ENCODE measurements around the gene BID. TPM values are rescaled to one million over a fixed set of nuclear protein-coding genes. Genes with fewer than 3 reads are reported as not detected.

The BID gene
- total and polyA plus RNA-seq, 12 donors: 3.8 to 26.6 (median 10.6) TPM

DNA sequence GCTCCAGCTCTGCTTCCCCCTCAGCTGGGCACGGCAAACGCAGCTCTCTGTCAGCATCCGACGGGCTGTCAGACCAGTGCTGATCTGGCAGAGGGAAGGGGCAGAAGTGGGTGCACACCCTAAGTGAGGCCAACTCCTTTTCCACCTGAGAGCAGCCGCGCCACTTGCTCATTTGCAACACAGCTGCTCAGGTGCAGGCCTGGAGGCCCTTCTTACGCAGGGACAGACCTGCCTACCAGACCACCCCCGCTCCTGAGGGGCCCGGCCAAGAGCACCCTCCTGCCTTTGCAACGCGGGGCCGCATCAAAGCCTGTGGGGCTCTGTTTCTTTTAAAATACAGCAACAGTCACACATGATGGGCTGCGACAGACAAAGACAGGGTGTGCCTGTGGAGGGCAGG is 47.8 kb upstream of the BID start:
- no peak overlapping the region for H3K4me3 ChIP-seq
- TF ChIP-seq, protein P1, sequence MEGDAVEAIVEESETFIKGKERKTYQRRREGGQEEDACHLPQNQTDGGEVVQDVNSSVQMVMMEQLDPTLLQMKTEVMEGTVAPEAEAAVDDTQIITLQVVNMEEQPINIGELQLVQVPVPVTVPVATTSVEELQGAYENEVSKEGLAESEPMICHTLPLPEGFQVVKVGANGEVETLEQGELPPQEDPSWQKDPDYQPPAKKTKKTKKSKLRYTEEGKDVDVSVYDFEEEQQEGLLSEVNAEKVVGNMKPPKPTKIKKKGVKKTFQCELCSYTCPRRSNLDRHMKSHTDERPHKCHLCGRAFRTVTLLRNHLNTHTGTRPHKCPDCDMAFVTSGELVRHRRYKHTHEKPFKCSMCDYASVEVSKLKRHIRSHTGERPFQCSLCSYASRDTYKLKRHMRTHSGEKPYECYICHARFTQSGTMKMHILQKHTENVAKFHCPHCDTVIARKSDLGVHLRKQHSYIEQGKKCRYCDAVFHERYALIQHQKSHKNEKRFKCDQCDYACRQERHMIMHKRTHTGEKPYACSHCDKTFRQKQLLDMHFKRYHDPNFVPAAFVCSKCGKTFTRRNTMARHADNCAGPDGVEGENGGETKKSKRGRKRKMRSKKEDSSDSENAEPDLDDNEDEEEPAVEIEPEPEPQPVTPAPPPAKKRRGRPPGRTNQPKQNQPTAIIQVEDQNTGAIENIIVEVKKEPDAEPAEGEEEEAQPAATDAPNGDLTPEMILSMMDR (IDR thresholded peaks at IDR 0.05): no peak
- no peak for DNase-seq
- peaks cover 0 to 24% of the 10 kb centered on the region in 2 donors for H3K36me3 ChIP-seq (replicated peaks in 1 of 2)
- no peaks in the 10 kb centered on the region for H3K9me3 ChIP-seq (replicated peaks in 1 of 3)
- no peaks in the 10 kb centered on the region for H3K4me1 ChIP-seq (replicated peaks in 1 of 2)
- no peak overlapping the region for H3K27ac ChIP-seq
- WGBS, 4 donors: 95 to 98% (median 97%) methylated on average over 11 to 13 of the region's 13 CpGs
- intact Hi-C loops (cut with DNase I): no loop called here
- H3K27me3 ChIP-seq: no peaks in the 10 kb centered on the region

DNA sequence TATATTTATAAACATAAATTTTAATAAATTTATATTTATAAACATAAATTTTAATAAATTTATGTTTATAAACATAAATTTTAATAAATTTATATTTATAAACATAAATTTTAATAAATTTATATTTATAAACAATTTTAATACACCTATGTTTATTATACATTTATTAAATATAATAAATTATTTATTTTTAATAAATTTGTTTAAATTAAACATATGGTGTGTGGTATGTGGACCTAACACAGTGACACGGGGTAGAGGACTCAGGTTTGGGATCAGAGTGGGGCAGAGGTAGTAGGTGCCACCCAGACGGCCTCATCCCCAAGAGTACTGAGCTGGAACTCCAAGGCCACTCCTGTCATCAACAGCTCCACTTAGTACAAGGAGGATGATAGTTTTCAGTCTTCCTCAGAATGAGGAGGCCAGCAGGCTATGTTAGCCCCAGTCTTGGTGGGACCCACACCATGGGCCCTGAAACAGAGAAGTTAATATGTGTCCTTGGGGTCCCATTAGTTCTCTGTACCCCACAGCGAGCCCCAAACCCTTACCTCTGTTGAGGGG is 46.7 kb upstream of the BID start:
- intact Hi-C loops (cut with DNase I): no loop called here
- Histone ChIP-seq H3K36me3 (replicated peaks in 1 of 2) (peaks cover 0 to 35% of the 10 kb centered on the region in 2 donors), H3K4me1 (replicated peaks in 1 of 2) (no peaks in the 10 kb centered on the region), H3K9me3 (replicated peaks in 1 of 3) (no peaks in the 10 kb centered on the region), H3K27ac (no peak overlapping the region), H3K27me3 (no peaks in the 10 kb centered on the region), H3K4me3 (no peak overlapping the region)
- DNase-seq: no peak
- TF ChIP-seq, protein P1 (IDR thresholded peaks at IDR 0.05): no peak
- no peak for TF ChIP-seq POLR2A (IDR thresholded peaks at IDR 0.05)
- 87 to 91% (median 89%) methylated on average over 3 of the region's 3 CpGs for WGBS, 4 donors

DNA sequence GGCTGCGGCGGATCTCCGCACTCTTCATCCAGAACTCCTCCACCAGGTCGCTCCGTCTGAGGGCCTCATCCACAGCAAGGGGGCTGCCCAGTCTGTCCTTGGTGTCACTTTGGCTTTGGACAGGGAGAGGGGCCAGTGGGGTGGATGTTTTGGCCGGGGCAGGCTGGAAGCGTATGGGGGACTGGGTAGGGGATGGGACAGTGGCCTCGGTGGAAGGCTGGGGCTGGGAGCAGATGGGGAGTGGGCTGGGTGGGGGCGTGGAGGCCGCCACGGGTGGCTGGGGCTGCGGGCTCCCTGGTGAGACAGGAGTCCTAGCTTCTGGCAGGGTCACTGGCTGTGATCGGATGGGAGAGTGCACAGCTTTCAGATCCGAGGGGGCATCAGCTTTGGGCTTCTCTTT is 44.4 kb upstream of the BID start:
- Histone ChIP-seq H3K27me3 (no peaks in the 10 kb centered on the region), H3K4me3 (no peak overlapping the region), H3K36me3 (replicated peaks in 1 of 2) (peaks cover 0 to 30% of the 10 kb centered on the region in 2 donors), H3K9me3 (replicated peaks in 1 of 3) (no peaks in the 10 kb centered on the region), H3K4me1 (replicated peaks in 1 of 2) (no peaks in the 10 kb centered on the region), H3K27ac (no peak overlapping the region)
- intact Hi-C loops (cut with DNase I): no loop called here
- DNase-seq: no peak
- no peak for TF ChIP-seq POLR2A (IDR thresholded peaks at IDR 0.05)
- TF ChIP-seq, protein P1 (IDR thresholded peaks at IDR 0.05): no peak
- 93 to 97% (median 95%) methylated on average over 10 to 14 of the region's 14 CpGs for WGBS, 4 donors

DNA sequence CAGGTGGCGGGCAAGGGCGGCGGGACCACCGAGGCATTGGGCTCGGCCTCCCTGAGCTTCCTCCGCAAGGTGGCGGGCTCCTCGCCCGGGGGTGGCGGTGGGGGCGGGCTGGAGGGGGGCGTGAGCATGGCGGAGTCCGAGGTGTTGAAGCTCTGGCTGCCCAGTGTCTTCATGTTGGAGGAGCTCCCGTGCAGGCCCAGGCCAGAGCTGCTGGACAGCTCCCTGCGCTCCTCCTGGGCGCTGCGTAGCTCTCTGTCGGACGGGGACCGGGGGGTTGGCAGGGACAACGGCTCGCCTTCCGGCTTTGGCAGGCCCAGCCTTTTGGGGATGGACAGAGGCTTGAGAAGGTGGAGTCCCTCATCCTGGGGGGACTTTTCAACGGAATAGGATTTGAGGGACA is 43.9 kb upstream of the BID start:
- Histone ChIP-seq H3K27ac (no peak overlapping the region), H3K27me3 (no peaks in the 10 kb centered on the region), H3K36me3 (replicated peaks in 1 of 2) (peaks cover 0 to 30% of the 10 kb centered on the region in 2 donors), H3K4me3 (no peak overlapping the region), H3K9me3 (replicated peaks in 1 of 3) (no peaks in the 10 kb centered on the region), H3K4me1 (replicated peaks in 1 of 2) (no peaks in the 10 kb centered on the region)
- WGBS, 4 donors: 76 to 94% (median 89%) methylated on average over 7 to 25 of the region's 25 CpGs
- no peak for DNase-seq
- intact Hi-C loops (cut with DNase I): no loop called here
- TF ChIP-seq POLR2A (IDR thresholded peaks at IDR 0.05): no peak
- TF ChIP-seq, protein P1 (IDR thresholded peaks at IDR 0.05): no peak

All from adrenal gland (tissue), 12 donors.